B cell (primary cell): Measurements from ENCODE around the gene CEP63. TPM values are rescaled to one million over a fixed set of nuclear protein-coding genes. Genes with fewer than 3 reads are reported as not detected.
"Not testable (repeated sequence)": the region's sequence is repeated elsewhere in the genome, so short reads cannot be mapped to it uniquely, and the experiment has no call there.

Experiments used
- ATAC-seq: fragments of 200-7000 bp; cut with Tn5 transposase; one replicate; pipeline ENCODE4 v1.10.0; 2021; ENCODE audit warnings: low read depth, mild to moderate bottlenecking, moderate number of reproducible peaks, moderate library complexity
- CTCF ChIA-PET: fragments of 350-600 bp; sonication (Branson Sonifier 250); formaldehyde crosslinking; loops from one replicate; lab custom pipeline; 2021; ENCODE audit warnings: antibody characterized with exemption, inconsistent platforms; lab: Charles Lee
- POLR2A ChIA-PET: fragments of 350-600 bp; sonication (Branson Sonifier 250); formaldehyde crosslinking; loops from one replicate; lab custom pipeline; 2021; ENCODE audit warnings: antibody characterized with exemption; lab: Charles Lee
- DNase-seq: peaks from one replicate; pipeline ENCODE4 v3.0.0; 2013
- H2AFZ ChIP-seq: 2 replicates; pipeline ENCODE4 v1.6.1; 2012; ENCODE audit warnings: mild to moderate bottlenecking, low read depth, low read length; ENCODE audit not compliant: insufficient read depth, poor library complexity, severe bottlenecking
- H3K27ac ChIP-seq, 2 donors: 1 replicate in 1 of 2; 2 replicates in 1 of 2; pipeline ENCODE4 v1.5.1; 2012 to 2013; ENCODE audit warnings: low read length in 2 of 2, mild to moderate bottlenecking in 2 of 2, moderate library complexity in 1 of 2
- H3K27me3 ChIP-seq, 4 experiments: fragments of 200-600 bp in 1 of 4; sonication (generic) in 1 of 4; replicated peaks in 1 of 4; 1 replicate in 2 of 4; 2 replicates in 2 of 4; pipeline versions ENCODE4 v1.6.1 to v1.7.0; 2013 to 2016; ENCODE audit warnings: low read length in 3 of 4, mild to moderate bottlenecking in 2 of 4, mixed read lengths in 1 of 4, moderate library complexity in 1 of 4; ENCODE audit not compliant: insufficient read depth in 4 of 4, control insufficient read depth in 3 of 4; ENCODE audit errors: control extremely low read depth in 1 of 4
- H3K36me3 ChIP-seq, 2 experiments: replicated peaks in 1 of 2; 1 replicate in 1 of 2; 2 replicates in 1 of 2; pipeline versions ENCODE4 v1.6.1 to v1.7.1; 2013; ENCODE audit warnings: low read length in 1 of 2; ENCODE audit not compliant: insufficient read depth in 2 of 2, control insufficient read depth in 1 of 2; ENCODE audit errors: control extremely low read depth in 1 of 2, extremely low read depth in 1 of 2
- H3K4me1 ChIP-seq, 2 donors: fragments of 200-600 bp in 1 of 2; sonication (generic) in 1 of 2; 1 replicate in 1 of 2; 2 replicates in 1 of 2; pipeline versions ENCODE4 v1.5.1 to v1.6.1; 2013 to 2017; ENCODE audit warnings: low read length in 2 of 2; ENCODE audit not compliant: control insufficient read depth in 2 of 2, insufficient read depth in 2 of 2
- H3K4me2 ChIP-seq: replicated peaks from 2 replicates; pipeline ENCODE3; 2012; ENCODE audit warnings: mild to moderate bottlenecking, low read depth, low read length; ENCODE audit not compliant: poor library complexity, severe bottlenecking
- H3K4me3 ChIP-seq, 5 experiments: fragments of 200-600 bp in 1 of 5; sonication (generic) in 1 of 5; 1 replicate in 3 of 5; 2 replicates in 2 of 5; pipeline versions ENCODE4 v1.5.1 to v1.7.0; 2011 to 2016; ENCODE audit warnings: low read length in 4 of 5, mild to moderate bottlenecking in 4 of 5, low read depth in 2 of 5, control low read depth in 1 of 5, moderate library complexity in 1 of 5; ENCODE audit not compliant: insufficient read depth in 1 of 5; ENCODE audit errors: control extremely low read depth in 1 of 5, extremely low read depth in 1 of 5
- H3K79me2 ChIP-seq: fragments of 200-600 bp; sonication (generic); one replicate; pipeline ENCODE4 v1.6.0; 2016; ENCODE audit warnings: low read length; ENCODE audit not compliant: control insufficient read depth, insufficient read depth
- H3K9ac ChIP-seq: fragments of 200-600 bp; sonication (generic); 2 replicates; pipeline ENCODE4 v1.6.1; 2017; ENCODE audit warnings: mild to moderate bottlenecking, low read length, moderate library complexity
- H3K9me3 ChIP-seq, 3 donors: one replicate each; pipeline versions ENCODE4 v1.6.1 to v1.7.1; 2013; ENCODE audit warnings: low read length in 2 of 3; ENCODE audit not compliant: control insufficient read depth in 2 of 3, insufficient read depth in 1 of 3; ENCODE audit errors: control extremely low read depth in 1 of 3
- H4K20me1 ChIP-seq: 2 replicates; pipeline ENCODE4 v1.6.0; 2012; ENCODE audit warnings: mild to moderate bottlenecking, low read length; ENCODE audit not compliant: insufficient read depth, control insufficient read depth, poor library complexity, severe bottlenecking
- H3K27ac Mint-ChIP-seq: one replicate; pipeline ENCODE4 v1.8.0; 2021; ENCODE audit warnings: mixed read lengths
- H3K27me3 Mint-ChIP-seq: one replicate; pipeline ENCODE4 v1.8.0; 2021; ENCODE audit warnings: mixed read lengths
- H3K4me1 Mint-ChIP-seq: one replicate; pipeline ENCODE4 v1.8.0; 2021; ENCODE audit warnings: mixed read lengths
- H3K4me3 Mint-ChIP-seq: one replicate; pipeline ENCODE4 v1.8.0; 2021; ENCODE audit warnings: mixed read lengths
- H3K9me3 Mint-ChIP-seq: one replicate; pipeline ENCODE4 v1.8.0; 2022; ENCODE audit warnings: mixed read lengths; ENCODE audit not compliant: insufficient read depth
- EZH2 ChIP-seq: IDR thresholded peaks from 2 replicates; pipeline ENCODE4 v1.6.1; 2012; ENCODE audit warnings: borderline replicate concordance, low read depth, mild to moderate bottlenecking, moderate library complexity, low read length; ENCODE audit not compliant: insufficient read depth, poor library complexity, severe bottlenecking
- WGBS: methylation state at CpG from one replicate; pipeline ENCODE4 v1.1.5; 2013; ENCODE audit warnings: missing lambda C conversion rate; ENCODE audit not compliant: insufficient coverage; 5-methylcytosine and 5-hydroxymethylcytosine counted together
- intact Hi-C: fragments of 100-400 bp; cut with micrococcal nuclease; formaldehyde crosslinking; loops from one replicate; pipeline ENCODE4 v1.10.0; 2022
- polyA plus RNA-seq: library from polyadenylated mRNA; depleted of rRNA; stranded (reverse); fragments of >200 nt; gene quantifications from 2 replicates; pipeline ENCODE4 v1.2.3, GENCODE V29; 2012
- total RNA-seq, 2 donors: library from RNA; stranded (reverse); fragments of 120-200 nt in 1 of 2; gene quantifications; 1 replicate in 1 of 2; 2 replicates in 1 of 2; pipeline versions ENCODE4 v1.2.3 to v1.2.4, GENCODE V29; 2013 to 2022
- TF ChIP-seq, protein P1 (sequence below): fragments of 200-600 bp; IDR thresholded peaks from one replicate; pipeline ENCODE4 v1.8.0; 2022; ENCODE audit warnings: antibody characterized with exemption, mild to moderate bottlenecking

The CEP63 gene
- total and polyA plus RNA-seq, 2 donors (not counting 1 experiment from before 2014, with no cell fraction given): 9.6 to 35.6 TPM

DNA sequence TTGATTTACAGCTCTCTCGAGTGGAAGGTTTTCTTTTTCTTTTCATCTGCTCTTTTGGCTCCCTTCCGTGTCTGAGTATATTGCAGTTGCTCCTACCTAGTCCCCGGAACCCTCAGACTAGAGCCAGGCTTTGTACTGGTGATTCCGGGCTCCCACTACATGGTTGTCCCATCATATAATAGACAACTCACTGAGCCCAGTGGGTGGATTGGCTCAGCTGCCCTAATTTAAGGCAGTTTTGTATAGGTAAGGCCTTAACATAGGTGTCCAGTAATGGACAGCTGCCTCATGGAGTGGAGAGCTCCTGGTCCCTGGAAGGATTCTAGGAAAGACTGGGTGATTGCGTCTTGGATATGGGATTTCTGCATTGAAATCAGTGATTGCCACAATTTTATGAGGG, 106.9 kb downstream of the CEP63 start:
- Histone ChIP-seq H3K4me3 (no peak overlapping the region), H3K27ac (no peak overlapping the region), H2AFZ (no peak overlapping the region), H3K4me2 (no peak overlapping the region), H3K4me1 (no peaks in the 10 kb centered on the region), H3K36me3 (no peaks in the 10 kb centered on the region), H3K9ac (no peak overlapping the region), H3K79me2 (no peaks in the 10 kb centered on the region), H4K20me1 (no peaks in the 10 kb centered on the region), H3K27me3 (no peaks in the 10 kb centered on the region), H3K9me3 (no peaks in the 10 kb centered on the region)
- intact Hi-C loops: no loop called here
- H3K9me3 Mint-ChIP-seq: no peaks in the 10 kb centered on the region
- peaks cover 5% of the 10 kb centered on the region for H3K27me3 Mint-ChIP-seq
- ChIA-PET POLR2A (no interaction called here), CTCF (no interaction called here)
- no peak overlapping the region for H3K4me3 Mint-ChIP-seq
- WGBS: 100% methylated on average over 2 of the region's 5 CpGs
- no peak overlapping the region for H3K27ac Mint-ChIP-seq
- TF ChIP-seq EZH2: no peak
- DNase-seq (no peak), ATAC-seq (no peak)
- no peaks in the 10 kb centered on the region for H3K4me1 Mint-ChIP-seq

DNA sequence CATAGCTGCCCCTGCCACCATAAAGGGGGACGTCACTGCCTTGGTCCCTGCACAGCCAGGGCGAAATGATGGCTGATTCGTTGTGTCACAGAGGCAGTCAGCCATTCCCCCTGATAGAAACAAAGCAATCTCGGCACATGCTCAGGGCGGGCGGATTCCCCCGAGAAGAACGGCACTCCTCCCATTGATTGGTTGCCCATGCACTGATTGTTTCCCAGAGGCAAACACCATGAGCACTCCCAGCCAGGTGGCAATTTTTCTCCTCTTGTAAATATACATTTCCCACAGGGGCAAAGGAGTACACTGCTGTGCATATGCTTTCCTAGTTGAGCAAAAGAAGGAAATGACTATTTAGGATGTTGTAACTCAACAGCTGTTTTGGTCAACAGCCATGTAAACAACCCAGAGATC, 108.5 kb downstream of the CEP63 start:
- peaks cover 5% of the 10 kb centered on the region for H3K27me3 Mint-ChIP-seq
- Histone ChIP-seq H3K36me3 (no peaks in the 10 kb centered on the region), H3K9me3 (no peaks in the 10 kb centered on the region), H3K9ac (no peak overlapping the region), H3K27me3 (no peaks in the 10 kb centered on the region), H2AFZ (no peak overlapping the region), H3K4me1 (no peaks in the 10 kb centered on the region), H3K27ac (no peak overlapping the region), H4K20me1 (no peaks in the 10 kb centered on the region), H3K4me2 (no peak overlapping the region), H3K4me3 (no peak overlapping the region), H3K79me2 (no peaks in the 10 kb centered on the region)
- H3K4me1 Mint-ChIP-seq: no peaks in the 10 kb centered on the region
- no peaks in the 10 kb centered on the region for H3K9me3 Mint-ChIP-seq
- H3K4me3 Mint-ChIP-seq: no peak overlapping the region
- no peak overlapping the region for H3K27ac Mint-ChIP-seq
- DNase-seq (no peak), ATAC-seq (no peak)
- WGBS: 92% methylated on average over 5 of the region's 8 CpGs
- TF ChIP-seq EZH2: no peak
- TF ChIP-seq, protein P1, sequence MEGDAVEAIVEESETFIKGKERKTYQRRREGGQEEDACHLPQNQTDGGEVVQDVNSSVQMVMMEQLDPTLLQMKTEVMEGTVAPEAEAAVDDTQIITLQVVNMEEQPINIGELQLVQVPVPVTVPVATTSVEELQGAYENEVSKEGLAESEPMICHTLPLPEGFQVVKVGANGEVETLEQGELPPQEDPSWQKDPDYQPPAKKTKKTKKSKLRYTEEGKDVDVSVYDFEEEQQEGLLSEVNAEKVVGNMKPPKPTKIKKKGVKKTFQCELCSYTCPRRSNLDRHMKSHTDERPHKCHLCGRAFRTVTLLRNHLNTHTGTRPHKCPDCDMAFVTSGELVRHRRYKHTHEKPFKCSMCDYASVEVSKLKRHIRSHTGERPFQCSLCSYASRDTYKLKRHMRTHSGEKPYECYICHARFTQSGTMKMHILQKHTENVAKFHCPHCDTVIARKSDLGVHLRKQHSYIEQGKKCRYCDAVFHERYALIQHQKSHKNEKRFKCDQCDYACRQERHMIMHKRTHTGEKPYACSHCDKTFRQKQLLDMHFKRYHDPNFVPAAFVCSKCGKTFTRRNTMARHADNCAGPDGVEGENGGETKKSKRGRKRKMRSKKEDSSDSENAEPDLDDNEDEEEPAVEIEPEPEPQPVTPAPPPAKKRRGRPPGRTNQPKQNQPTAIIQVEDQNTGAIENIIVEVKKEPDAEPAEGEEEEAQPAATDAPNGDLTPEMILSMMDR: no peak
- CTCF ChIA-PET: no interaction called here
- intact Hi-C loops: no loop called here
- POLR2A ChIA-PET: no interaction called here

DNA sequence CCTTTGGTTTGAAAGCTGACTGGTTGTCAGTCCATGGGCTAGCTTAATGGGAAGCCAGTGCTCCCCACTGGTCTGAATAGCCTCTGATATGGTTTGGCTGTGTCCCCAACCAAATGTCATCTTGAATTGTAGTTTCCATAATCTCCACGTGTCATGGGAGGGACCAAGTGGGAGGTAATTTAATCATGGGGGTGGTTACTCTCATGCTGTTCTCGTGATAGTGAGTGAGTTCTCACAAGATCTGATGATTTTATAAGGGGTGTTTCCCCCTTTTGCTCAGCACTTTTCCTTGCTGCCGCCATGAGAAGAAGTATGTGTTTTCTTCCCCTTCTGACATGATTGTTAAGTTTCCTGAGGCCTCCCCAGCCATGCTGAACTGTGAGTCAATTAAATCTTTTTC, 109.1 kb downstream of the CEP63 start:
- H3K4me1 Mint-ChIP-seq, H3K27me3 Mint-ChIP-seq, H4K20me1 ChIP-seq, H3K36me3 ChIP-seq, H3K27ac ChIP-seq, POLR2A ChIA-PET, H3K4me1 ChIP-seq, H3K79me2 ChIP-seq, ATAC-seq, H3K27me3 ChIP-seq, H3K27ac Mint-ChIP-seq, H3K4me2 ChIP-seq, H2AFZ ChIP-seq, H3K4me3 ChIP-seq, CTCF ChIA-PET, intact Hi-C loops, H3K9me3 Mint-ChIP-seq, DNase-seq, H3K9me3 ChIP-seq, H3K4me3 Mint-ChIP-seq, H3K9ac ChIP-seq: not testable (repeated sequence)
- WGBS: 75% methylated on average over 2 of the region's 3 CpGs
